AG10803 (cell line): ENCODE measurements around the gene TEX52.

Experiments used
- DNase-seq: peaks from one replicate; pipeline ENCODE4 v3.0.0; 2010; ENCODE audit warnings: low read depth
- H3K4me3 ChIP-seq: 2 replicates; pipeline ENCODE4 v1.5.1; 2011; ENCODE audit warnings: mild to moderate bottlenecking, low read length, control low read depth
- TF ChIP-seq, protein P1 (sequence below): conservative IDR thresholded peaks from 2 replicates; pipeline ENCODE4 v1.5.1; 2011; ENCODE audit warnings: mild to moderate bottlenecking, low read length, control low read depth, inconsistent platforms

The TEX52 gene

DNA sequence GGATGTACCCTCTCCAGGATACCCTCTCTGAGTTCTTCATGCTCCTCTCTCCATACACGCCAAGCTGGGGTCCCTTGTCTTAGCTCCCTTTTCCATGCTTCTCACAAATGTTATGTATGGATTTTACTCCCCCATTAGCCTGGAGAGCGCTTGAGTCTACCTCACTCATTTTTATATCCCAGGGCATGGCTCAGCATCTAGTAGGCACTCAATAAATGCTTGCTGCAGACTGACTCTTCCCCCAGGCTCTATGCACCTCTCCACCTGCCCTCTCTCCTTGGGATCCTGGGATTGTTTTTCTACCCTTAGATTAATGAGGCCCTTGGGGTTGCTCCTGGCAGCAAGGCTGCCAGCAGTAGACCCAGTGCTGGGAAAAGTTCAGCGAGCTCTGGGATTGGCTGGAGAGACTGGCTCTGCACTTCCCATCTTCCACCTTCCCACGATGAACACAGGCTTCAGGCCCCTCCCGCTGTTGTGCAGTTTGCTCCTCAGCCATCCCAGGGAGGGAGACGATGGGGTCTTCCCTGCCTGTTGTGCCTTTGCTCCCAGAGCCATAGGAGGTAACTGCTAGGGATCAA lies 24.2 kb downstream of the TEX52 start:
- TF ChIP-seq, protein P1, sequence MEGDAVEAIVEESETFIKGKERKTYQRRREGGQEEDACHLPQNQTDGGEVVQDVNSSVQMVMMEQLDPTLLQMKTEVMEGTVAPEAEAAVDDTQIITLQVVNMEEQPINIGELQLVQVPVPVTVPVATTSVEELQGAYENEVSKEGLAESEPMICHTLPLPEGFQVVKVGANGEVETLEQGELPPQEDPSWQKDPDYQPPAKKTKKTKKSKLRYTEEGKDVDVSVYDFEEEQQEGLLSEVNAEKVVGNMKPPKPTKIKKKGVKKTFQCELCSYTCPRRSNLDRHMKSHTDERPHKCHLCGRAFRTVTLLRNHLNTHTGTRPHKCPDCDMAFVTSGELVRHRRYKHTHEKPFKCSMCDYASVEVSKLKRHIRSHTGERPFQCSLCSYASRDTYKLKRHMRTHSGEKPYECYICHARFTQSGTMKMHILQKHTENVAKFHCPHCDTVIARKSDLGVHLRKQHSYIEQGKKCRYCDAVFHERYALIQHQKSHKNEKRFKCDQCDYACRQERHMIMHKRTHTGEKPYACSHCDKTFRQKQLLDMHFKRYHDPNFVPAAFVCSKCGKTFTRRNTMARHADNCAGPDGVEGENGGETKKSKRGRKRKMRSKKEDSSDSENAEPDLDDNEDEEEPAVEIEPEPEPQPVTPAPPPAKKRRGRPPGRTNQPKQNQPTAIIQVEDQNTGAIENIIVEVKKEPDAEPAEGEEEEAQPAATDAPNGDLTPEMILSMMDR = no peak
- no peak for DNase-seq
- H3K4me3 ChIP-seq = no peak overlapping the region

DNA sequence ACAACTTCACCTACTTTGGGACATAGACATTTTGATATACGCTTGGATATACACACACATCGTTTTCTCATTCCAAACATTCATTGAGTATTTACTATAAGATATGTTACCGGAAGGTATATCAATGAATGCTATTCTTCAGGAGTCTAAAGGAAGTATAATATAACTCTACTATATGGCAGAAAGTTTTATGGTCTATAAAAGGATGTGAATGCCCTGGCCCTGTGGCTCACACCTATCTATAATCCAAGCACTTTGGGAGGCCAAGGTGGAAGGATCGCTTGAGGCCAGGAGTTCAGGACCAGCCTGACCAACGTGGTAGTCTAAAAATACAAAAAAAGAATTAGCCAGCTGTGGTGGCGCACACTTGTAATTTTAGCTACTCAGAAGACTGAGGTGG lies 27.6 kb downstream of the TEX52 start:
- TF ChIP-seq, protein P1 = no peak
- DNase-seq = no peak
- no peak overlapping the region for H3K4me3 ChIP-seq

- no peak overlapping the region for H3K4me3 ChIP-seq
- TF ChIP-seq, protein P1 = no peak
- no peak for DNase-seq
Observed at GRCh38 chr12:2826721-2827515, 29.9 kb downstream of the TEX52 start.

GRCh38 chr12:2826036-2826435 lies 30.8 kb downstream of the TEX52 start:
- no peak overlapping the region for H3K4me3 ChIP-seq
- DNase-seq = no peak
- TF ChIP-seq, protein P1 = no peak

GRCh38 chr12:2825132-2825531 lies 31.7 kb downstream of the TEX52 start:
- no peak for DNase-seq
- TF ChIP-seq, protein P1 = no peak
- no peak overlapping the region for H3K4me3 ChIP-seq

DNA sequence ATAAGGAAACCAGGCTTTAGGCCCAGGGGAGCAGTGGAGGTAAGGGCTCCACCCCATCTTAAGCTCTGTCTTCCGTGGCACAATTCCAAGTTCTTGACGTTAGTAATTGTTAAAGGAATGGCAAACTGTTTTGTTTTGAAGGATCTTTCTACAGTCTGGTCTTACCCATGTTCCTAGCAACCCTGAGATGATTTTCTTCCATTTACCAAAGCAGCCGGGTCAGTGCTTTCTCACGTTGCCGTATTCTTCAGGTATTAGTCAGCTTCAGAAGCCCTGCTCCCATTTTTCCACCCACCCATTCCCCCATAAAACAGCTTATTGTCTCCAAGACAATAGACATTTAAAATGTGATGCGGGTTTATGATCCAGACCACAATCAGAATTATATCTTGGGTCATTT lies 32.3 kb downstream of the TEX52 start:
- H3K4me3 ChIP-seq = no peak overlapping the region
- TF ChIP-seq, protein P1 = no peak
- DNase-seq = no peak

GRCh38 chr12:2823483-2823882 lies 33.4 kb downstream of the TEX52 start:
- DNase-seq = no peak
- TF ChIP-seq, protein P1 = no peak
- no peak overlapping the region for H3K4me3 ChIP-seq
